Astrocyte of the spinal cord (primary cell): ENCODE data around the gene BBIP1.

Experiments used
- DNase-seq: peaks from one replicate; pipeline ENCODE4 v3.0.0; 2011; ENCODE audit warnings: low read depth, low spot score
- H3K4me3 ChIP-seq: 2 replicates; pipeline ENCODE4 v1.5.1; 2011; ENCODE audit warnings: low read depth, mild to moderate bottlenecking, low read length, moderate library complexity
- CTCF ChIP-seq: IDR thresholded peaks from 2 replicates; pipeline ENCODE4 v1.5.1; 2012; ENCODE audit warnings: low read depth, mild to moderate bottlenecking, low read length, inconsistent platforms
- in situ Hi-C: cut with HindIII; loops from 2 replicates; pipeline ENCODE4 v1.10.0; 2017; ENCODE audit warnings: low sequenced_read_pairs

Gene BBIP1

GRCh38 chr10:110865809-110866482 is 53.0 kb downstream of the BBIP1 start:
- in situ Hi-C loops: no loop called here
- DNase-seq: no peak
- TF ChIP-seq CTCF: no peak
- H3K4me3 ChIP-seq: no peak overlapping the region

GRCh38 chr10:110865186-110865808 is 53.7 kb downstream of the BBIP1 start:
- TF ChIP-seq CTCF: no peak
- no peak overlapping the region for H3K4me3 ChIP-seq
- in situ Hi-C loops: no loop called here
- peak; percentile 18 for DNase-seq

GRCh38 chr10:110864662-110865140 is 54.3 kb downstream of the BBIP1 start:
- DNase-seq: no peak
- no peak overlapping the region for H3K4me3 ChIP-seq
- no peak for TF ChIP-seq CTCF
- in situ Hi-C loops: no loop called here

DNA sequence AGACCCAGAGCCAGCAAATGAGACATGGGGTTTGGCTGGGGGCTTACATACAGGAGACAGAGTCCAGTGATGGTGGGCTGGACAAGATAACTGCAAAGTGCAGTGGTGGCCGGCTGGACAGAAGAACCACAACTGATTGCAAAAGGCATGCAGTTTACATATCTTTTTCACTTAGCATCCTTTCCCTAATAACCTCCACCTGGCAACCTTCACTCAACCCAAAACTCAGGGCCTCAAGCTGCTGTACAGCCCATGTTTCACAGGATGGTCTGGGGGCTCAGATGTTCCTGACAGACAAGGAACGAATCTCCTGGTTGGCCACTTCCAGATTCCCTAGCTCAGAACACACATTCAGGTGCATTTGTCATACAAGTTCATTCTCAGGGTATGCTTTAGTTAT is 55.0 kb downstream of the BBIP1 start:
- in situ Hi-C loops: no loop called here
- DNase-seq: no peak
- TF ChIP-seq CTCF: no peak
- H3K4me3 ChIP-seq: no peak overlapping the region

GRCh38 chr10:110863361-110863760 is 55.6 kb downstream of the BBIP1 start:
- no peak overlapping the region for H3K4me3 ChIP-seq
- no peak for TF ChIP-seq CTCF
- in situ Hi-C loops: no loop called here

DNA sequence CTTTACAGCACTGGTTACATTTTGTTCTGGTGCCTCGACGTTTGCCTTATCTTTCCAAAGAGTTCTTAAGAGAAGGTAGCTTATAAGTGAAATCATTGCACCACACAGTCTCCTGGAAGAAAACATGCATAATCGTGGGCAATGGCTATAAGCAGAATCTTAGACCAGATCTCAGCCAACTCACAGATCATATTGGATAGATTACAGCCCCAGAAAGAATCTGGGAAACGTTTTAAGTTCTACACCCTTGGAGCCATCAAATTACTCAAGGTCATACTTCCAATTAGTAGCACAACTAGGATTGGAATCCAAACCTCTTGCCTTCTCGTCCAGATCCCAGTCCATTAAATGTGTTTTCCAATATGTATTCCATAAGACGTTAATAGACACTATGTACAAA is 56.0 kb downstream of the BBIP1 start:
- no peak overlapping the region for H3K4me3 ChIP-seq
- in situ Hi-C loops: no loop called here
- DNase-seq: no peak
- no peak for TF ChIP-seq CTCF

More at GRCh38 chr10:110863361-110863760, 55.6 kb downstream of the BBIP1 start:
- DNase-seq: no peak
